AML-193 (cell line): Measurements from ENCODE around the gene ECE1.

Source experiments
- DNase-seq, 2 experiments: peaks; one replicate each; lab custom pipeline; 2025; lab: John Stamatoyannopoulos, UW

ECE1 gene

DNA sequence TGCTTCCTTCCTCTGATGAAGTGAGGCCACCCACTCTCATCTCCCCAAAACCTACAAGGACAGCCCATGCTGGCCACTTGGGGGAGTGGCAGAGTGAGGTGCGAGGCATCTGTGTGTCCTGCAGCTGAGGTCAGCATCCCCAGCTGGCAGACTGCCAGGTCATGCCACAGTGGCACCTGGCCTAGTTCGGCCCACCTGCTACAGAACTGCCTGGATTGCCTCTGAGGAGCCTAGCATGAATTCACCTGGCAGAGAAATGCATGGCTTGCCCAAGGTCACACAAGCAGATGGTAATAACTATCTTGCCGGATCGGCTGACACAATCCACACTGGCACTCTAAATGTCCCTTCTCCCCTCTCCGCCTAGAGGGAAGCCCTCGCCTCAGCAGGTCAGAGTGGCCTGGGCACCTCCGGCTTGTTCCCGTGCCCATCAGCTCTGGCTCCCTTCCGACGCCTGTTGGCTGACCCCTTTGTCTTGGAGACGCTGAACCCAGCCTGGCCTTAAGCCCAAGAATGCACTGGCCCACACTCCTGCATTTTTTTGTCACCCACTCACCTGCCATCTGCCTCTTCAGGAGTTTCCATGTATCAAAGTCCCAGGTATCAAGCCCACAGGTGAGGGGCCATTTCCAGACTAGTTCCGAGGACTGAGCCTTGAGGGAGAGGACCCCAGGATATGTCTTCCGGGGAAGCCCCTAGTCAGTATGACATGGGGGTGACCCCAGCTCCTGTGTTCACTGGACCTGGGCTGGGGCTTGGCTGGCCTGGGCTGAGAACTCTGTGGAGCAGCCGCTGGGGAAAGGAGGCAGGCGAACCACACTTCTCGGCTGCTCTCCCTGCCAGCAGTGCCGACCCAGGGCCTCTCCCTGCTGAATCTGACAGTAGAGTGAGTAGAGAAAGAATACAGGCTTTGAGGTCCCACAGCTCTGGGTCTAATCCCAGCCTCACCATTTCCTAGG lies 21.7 kb downstream of the ECE1 start:
- DNase-seq, result no peak

DNA sequence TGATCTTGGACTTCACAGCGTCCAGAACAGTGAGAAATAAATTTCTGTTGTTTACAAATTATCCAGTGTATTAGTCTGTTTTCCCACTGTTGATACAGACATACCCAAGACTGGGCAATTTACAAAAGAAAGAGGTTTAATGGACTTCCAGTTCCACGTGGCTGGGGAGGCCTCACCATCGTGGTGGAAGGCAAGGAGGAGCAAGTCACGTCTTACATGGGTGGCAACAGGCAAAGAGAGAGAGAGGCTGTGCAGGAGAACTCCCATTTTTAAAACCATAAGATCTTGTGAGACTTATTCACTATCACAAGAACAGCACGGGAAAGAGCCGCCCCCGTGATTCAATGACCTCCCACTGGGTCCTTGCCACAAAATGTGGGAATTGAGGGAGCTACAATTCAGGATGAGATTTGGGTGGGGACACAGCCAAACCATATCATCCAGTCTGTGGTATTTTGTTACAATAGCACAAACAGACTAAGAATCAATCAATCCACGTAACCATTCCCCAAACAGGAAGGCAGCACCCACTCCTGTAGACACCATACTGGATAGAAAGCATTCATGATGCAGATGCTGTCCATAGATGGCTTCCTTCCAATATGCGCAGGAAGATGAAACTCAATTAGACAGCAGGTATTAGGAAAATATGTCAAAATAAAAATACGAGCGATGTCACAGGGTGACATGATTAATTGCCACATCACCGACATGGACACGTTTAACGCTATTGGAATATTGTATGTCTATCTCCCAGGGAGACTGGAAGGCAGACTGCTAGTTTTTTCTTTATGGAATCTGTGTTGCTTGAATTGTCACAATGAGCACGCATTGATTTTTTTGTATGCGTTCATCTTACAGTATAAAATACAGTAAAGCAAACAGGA lies 22.8 kb downstream of the ECE1 start:
- no peak for DNase-seq

DNA sequence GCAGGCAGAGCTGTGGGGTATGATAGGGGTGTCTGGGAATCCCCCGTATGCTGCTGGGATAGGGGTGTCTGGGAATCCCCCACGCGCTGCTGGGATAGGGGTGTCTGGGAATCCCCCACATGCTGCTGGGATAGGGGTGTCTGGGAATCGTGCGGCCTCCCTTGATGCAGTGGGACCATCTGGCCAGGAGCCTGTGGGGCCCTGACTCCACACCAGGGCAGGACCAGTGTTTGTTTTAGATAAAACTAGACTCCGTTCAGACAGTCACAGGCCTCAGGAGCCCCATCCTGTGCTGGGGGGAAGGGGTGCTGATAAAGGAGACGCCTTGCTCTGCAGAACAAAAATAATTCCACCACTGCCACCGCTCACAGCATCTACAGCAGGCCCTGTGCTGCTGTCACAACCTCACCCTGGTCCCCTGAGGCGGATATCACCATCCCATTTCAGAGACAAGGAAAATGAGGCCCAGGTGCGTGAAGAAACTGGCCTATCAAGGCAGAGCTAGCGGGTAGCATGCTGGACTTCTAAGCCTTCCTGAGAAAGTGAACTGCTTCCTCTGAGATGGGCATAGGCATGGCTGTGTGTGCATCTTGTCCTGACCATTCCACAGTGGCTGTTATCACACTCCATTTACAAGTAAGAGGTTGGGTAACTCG lies 24.0 kb downstream of the ECE1 start:
- no peak for DNase-seq

DNA sequence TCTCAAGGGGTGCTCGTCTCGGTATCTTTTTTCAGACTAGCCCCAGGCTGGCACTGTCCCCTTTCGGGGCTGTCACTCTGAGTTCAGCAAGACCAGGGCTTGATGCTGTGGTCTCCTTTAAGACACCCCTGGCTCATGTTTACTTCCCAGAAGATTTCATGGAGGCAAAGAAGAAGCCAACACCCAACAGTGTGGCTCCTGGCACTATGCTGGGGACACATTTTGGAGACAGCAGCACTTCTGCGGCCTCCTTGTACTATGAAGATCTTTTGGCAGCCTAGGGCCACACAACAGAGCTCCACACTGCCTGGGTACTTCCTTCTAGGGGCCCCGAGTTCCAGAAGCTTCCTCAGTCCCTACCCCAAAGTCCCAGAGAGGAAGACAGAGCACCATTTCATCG lies 24.6 kb downstream of the ECE1 start:
- no peak for DNase-seq

DNA sequence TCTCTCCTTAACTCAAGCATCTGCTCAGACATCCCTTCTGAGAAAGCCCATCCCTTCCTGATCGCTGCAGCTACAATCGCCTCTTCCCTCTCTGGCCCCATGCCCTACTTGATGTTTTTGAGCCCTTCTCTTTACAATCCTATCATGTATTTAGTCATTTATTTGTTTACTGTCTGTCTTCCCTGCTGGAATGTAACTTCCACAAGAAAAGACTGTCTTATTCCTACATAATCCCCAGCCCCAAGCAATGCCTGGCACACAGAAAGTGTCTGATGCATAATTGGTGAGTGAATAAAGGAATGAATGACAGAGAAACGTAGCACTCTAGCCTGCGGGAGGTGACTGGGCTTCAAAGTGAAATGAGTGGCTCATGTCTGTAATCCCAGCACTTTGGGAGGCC lies 25.4 kb downstream of the ECE1 start:
- no peak for DNase-seq

DNA sequence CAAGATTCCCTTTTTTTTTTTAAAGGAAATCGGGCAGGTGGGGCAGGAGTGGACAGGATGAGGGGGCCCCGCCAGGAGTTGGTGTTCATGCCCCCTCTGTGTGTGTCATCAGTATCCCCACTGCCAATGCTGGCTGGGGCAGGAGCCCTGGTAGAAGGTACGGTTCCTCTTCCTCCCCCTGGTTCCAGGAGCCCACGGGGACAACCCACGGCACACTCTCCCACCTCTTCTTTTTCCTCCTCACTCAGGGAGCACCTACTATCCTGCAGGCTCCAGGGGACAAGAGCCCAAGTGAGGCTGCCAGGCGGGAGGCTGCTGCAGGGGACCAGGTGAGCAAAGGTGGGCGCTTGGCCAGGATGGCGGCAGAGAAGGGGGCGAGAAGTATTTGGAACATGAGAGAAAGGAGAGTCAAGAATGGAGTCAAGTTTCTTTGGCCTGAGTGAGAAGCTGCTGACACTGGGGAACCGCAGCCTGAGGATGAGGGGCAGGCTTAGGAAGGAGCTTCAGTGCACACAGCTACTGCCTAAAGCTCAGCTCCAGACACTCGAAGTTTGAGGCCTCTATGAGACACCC lies 26.5 kb downstream of the ECE1 start:
- DNase-seq, result no peak

DNA sequence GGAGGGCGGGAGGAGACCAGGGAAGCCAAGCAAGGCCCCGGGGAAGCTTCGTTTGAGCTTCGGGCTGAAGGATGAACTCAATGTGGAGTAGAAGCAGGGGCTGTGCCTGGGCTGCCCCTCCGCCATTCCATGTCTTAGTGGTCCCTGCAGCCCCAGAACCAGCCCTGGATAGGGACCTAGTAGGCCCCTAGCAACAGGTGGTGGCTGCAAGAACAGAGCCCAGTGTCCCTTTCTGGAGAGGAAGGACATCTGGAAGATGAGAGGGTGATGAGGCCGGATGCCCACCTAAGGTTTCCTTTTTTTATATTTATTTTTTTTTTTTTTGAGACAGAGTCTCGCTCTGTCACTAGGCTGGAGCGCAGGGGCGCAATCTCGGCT lies 27.2 kb downstream of the ECE1 start:
- DNase-seq, result no peak

DNA sequence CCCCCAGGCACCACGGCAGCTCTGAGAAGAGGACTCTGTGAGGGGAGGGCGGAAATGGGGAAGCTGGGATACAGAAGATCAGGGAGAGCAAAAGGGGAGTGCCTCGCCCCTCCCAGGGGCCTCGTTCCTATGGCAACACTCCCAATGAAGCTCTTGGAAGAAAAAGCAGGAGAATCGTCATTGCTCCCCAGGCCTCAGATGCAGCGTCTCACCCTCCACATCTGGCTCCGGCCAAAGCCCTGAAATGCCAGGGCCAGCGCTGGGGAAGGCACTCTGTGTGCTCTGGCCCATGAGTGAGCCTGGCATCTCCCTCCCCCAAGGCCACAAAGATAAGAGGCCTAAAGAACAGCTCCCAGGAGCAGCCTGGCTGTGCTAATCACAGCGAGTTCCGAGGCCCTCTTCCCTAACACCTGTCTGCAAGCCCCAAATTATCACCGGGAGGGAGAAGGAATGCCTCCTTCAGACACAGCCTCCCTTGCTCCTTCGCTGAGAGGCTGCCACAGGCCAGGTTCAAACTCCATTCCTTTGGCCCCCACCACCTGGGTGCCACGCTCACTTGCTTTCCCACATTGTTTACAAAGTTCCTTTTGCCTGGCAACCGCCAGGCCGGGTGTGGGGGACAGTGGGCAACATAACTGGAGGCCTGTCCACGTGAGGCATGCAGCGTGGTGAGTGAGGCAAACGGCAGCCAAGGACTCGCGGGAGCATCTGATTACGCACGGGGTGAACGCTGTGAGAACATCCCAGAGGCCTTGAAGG lies 27.8 kb downstream of the ECE1 start:
- DNase-seq, result no peak

DNA sequence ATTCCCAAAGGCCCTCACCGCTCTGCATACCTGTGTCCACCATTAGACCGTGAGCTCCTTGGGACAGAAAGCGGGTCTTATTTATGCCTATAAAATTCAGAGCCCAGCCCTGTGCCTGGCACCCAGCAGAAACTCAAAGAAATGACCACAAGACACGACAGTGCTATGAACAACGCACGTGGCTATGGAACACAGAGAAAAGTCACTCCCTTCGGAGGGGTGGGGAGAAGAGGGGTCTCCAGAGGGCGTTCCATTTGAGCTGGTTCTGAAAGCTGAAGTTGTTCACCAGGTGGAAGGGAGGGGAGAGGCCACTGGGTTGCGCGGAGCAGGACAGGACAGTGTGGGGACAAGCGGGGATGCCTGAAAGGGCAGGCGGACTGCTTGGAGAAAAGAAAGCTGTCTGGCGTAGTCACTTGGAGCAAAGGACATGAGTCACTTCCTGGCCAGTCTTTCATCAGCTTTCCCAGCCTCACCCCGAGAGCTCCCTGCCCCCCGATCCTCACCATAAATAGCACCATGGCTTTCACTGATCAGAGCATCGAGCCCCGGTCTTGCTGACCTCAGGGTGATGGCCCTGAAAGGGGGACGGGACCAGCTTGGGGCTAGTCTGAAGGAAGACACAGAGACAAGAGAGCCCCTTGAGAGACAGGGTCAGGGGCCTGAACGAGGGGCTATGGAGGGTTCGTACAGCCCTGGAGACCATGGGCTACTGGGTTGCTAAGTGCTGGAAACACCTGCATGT lies 28.5 kb downstream of the ECE1 start:
- peak; percentile 49 to 52 for DNase-seq

DNA sequence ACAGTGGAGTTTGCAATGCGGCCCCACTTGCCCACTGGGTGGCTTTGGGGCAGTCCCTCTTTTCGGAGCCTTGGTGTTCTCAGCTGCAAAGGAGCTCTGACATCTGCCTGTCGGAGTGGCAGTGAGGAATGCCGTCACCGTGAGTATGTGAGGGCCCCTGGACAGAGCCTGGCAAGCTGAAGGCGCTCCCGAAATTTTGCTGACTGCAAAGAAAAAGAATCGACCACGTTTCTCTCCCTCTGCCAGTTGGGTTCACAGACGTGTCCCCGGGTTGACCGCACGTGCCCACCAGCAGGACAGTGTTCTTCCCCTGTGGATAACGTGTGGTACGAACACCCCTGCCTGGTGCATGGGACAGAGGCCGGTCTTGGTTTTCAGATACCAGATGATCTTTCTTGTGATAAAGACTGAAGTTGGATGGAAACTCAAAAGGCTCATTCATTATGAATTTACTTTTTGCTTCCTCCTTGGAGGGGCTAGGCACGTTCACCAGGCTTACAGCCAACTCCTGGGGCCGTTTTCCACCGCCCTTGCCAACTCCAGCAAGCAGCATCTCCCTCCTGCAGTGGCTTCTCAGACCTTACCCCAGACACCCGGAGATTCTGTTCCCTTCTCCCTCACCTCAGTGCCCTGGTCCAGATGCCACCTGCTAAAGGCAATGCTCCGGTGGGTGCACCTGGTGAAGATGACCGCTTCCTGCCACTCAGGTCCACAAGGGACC lies 29.7 kb downstream of the ECE1 start:
- DNase-seq, result no peak

DNA sequence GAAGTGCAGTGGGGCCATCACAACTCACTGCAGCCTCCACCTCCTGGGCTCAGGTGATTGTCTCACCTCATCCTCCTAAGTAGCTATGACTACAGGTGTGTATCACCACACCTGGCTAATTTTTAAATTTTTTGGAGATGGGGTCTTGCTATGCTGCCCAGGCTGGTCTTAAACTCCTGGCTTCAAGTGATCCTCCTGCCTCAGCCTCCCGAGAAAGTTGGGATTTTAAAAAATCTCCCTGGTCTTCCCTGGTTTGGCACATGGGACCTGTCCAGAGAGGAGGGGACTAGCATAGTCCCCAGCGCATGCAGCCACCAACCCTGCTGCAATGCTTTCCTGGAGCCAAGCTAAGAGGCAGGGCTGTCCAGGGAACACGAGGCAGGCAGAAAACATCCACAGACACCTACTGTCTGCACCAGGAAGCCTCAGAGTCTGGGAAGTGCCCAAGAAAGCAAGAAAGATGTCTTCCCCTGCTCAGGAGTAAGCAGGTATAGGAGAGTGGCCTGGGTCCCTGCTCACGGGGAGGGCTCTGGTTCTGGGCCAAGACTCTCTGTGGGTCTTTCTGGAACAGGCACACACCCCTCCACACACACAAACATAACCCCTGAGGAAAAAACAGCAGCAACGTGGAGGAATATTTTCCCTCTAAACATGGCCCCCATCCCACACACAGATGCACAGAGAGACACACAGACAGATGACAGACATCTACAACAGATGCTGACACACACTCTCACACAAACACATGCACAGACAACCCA lies 30.8 kb downstream of the ECE1 start:
- DNase-seq, result no peak

DNA sequence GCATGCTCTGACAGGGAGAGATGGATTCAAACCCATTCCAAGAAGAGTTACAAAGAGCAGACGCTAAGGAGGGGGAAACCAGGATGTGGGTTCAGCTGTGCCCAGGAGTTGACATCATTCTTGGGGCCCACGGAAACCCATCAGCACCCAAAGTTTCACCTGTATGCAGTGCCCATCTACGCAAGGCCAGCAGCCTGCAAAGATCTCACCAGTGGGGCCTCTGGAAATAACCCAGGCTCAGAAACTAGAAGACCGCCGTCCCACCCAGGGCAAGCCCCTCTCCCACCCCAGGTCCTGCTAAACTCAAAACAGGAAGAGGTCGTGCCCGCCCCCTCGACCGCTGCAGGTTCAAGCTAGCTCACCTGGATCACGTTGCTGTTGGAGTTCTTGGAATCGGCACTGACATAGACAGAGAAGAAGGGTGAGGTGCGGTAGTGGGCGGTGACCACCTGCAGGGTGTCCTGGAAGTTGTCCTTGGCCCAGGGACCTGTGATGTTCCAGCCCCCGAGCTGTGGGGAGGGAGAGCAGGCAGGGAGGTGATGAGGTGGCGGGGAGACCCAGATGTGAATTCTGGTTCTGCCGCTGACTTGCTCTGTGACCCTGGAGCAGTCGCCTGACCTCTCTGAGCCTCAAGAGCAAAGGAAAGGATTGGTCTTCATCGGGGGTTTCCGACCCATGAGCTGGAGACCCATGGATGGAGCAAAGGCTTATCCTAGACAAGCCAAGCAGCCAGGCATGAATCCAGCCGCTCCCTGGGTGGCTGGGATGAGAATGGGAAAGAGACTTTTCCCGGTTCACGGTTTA lies 31.7 kb downstream of the ECE1 start:
- no peak for DNase-seq

DNA sequence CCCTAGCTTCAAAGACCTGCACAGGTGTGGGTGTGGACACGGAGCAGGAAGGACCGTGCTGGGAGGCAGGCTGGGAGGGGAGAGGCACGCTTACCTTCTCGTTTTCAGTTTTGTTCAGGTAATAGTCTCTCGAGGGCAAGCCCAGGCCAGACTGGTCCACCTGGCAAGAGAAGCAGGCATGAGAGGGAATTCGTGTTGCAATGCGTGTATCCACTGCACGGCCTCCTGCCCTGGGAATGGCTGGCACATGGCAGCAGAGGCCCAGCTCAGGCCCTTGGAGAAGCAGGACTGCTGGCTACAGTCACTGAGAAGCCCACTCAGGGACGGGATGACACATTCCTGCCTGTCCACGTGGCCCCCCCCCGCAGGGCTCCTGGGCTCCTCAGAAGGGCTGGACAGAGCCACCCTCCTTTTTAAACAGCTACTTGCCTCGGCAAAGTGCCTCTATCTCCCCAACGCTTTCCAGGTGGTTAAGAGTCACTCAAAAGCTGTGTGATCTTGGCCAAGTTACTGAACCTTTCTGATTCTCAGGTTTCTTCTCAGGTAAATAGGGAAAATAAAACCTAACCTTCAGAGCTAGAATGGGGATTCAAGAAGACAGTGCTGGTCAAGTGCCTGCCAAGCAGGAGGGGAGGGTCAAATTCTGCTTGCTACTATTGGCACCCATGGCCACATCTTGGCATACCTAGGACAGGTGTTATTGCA lies 32.7 kb downstream of the ECE1 start:
- no peak for DNase-seq

DNA sequence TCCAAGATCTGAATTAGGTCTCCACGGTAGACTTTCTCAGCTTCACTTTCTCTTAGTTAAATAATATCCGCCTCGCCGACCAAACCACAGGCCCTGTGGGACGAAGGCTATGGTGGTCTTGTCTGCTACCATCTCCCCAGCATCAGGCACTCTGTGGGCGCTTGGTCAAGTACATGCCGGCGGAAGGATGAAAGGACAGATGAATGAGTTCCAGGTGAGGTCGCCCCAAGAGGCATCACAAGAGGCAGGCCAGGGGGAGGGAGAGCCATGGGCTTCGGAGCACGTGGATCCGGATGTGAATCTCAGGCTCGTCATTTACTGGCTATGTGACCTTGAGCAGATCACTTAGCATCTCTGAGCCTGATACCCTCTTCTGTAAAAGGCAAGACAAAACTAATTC lies 33.5 kb downstream of the ECE1 start:
- no peak for DNase-seq

DNA sequence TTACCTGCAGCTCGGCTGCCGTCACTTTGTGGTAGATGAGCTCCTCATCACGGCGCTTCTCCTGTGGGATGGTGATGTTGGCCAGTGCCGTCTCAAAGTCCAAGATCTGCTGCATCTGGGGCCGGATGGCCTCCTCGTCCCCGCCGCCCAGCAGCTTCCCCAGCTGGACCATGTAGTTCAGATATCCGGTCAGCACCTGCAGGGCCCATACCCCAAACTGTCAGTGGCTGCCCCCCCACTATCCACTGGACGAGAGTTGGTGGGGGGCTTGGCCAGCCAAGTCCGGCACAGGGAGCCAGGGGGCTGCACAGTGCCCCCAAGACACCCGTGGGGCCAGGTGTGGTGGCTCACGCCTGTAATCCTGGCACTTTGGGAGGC lies 34.3 kb downstream of the ECE1 start:
- no peak for DNase-seq

DNA sequence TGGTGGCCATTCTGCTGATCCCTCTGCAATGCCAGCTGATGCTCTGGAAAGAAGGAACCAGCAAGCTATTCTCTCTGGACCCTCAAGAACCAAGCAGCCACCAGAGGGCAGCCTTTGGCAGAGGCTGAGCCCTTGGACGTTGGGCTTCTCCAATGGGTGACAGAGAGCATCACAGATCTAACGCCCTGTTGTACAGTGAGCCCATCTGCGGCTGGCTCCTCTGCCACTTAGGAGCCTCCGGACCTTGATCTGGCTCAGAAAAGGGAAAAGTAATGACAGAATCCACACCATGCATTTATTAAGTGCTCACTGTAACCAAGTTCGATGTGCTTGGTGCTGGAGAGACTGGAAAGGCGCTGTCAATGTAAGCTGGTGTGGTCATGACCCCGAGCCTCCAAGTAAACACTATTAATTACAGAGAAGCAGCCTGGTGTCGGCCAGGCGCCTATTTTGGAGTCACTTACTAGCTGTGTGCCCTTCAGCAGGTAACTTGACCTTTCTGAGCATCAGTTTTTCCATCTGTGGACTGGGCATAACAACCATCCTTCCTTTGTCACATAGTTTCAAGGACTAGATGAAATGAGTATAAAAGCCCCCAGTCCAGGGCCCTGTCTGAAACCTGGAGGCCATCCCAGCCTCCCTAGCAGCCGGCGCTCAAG lies 34.9 kb downstream of the ECE1 start:
- DNase-seq, result peak; percentile 60 to 69

DNA sequence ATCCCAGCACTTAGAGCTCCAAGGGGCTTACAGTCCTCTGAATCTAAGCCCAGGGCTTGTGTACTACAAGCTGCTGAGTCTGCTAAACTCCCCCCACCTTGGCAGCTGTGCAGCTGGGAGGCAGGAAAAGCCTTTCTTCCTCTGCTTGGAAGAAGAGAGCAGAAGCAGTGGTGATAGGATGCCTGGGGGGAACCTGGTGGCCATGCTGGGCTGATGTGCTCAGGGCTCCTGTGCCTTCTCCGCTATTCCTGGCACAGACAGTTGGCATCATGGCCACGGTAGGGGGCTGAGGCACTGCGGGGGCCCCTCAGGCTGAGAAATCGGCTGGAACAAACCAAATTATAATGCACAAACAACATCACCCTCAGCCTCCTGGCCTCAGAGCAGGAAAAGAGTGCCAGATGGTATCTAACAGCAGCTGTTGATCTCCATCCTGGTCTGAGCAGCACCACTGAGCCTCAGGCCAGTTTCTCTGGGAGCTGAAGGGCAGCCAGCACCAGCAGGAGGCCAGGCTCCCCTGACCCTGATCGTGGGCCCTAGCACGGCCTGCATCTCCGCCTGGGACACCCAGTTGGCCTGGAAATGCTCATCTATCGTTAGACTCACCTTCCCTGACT lies 35.8 kb downstream of the ECE1 start:
- DNase-seq, result no peak
